OCI-LY3 (cell line): ENCODE results near the gene TSPAN9.

Experiments used
- H2AFZ ChIP-seq: fragments of 200-600, 300-600 bp; shearing (Covaris generic); 2 replicates; pipeline ENCODE4 v1.6.0; 2014; ENCODE audit warnings: antibody characterized with exemption, low read depth, low read length
- H3K27ac ChIP-seq: fragments of 200-600, 300-600 bp; sonication (generic); 2 replicates; pipeline ENCODE4 v1.5.1; 2014; ENCODE audit warnings: mild to moderate bottlenecking, low read length, moderate library complexity, mixed read lengths
- H3K27me3 ChIP-seq: fragments of 200-600, 300-600 bp; sonication (generic); 2 replicates; pipeline ENCODE4 v1.6.1; 2014; ENCODE audit warnings: low read depth, low read length, mixed read lengths
- H3K36me3 ChIP-seq: fragments of 200-600, 300-600 bp; sonication (generic); replicated peaks from 2 replicates; pipeline ENCODE3; 2014; ENCODE audit warnings: low read depth, low read length, mixed read lengths
- H3K4me1 ChIP-seq: fragments of 300-600, 200-600 bp; sonication (generic); 2 replicates; pipeline ENCODE4 v1.6.1; 2014; ENCODE audit warnings: low read length, mixed read lengths
- H3K4me2 ChIP-seq: fragments of 200-600, 300-600 bp; sonication (generic); 2 replicates; pipeline ENCODE4 v1.6.1; 2014; ENCODE audit warnings: low read length, mixed read lengths
- H3K4me3 ChIP-seq: fragments of 300-600, 200-600 bp; sonication (generic); 2 replicates; pipeline ENCODE4 v1.5.1; 2014; ENCODE audit warnings: antibody characterized with exemption, mild to moderate bottlenecking, low read length, moderate library complexity
- H3K79me2 ChIP-seq: fragments of 300-600, 200-600 bp; shearing (Covaris generic); 2 replicates; pipeline ENCODE4 v1.6.1; 2014; ENCODE audit warnings: mild to moderate bottlenecking, low read length, mixed read lengths
- H3K9ac ChIP-seq: fragments of 300-600, 200-600 bp; shearing (Covaris generic); 2 replicates; pipeline ENCODE4 v1.6.0; 2014; ENCODE audit warnings: mild to moderate bottlenecking, low read length, moderate library complexity
- H3K9me3 ChIP-seq: fragments of 200-600, 300-600 bp; shearing (Covaris generic); 2 replicates; pipeline ENCODE4 v1.6.1; 2014; ENCODE audit warnings: low read length, mixed read lengths; ENCODE audit not compliant: insufficient read depth
- H4K20me1 ChIP-seq: fragments of 200-600, 300-600 bp; sonication (generic); 2 replicates; pipeline ENCODE4 v1.6.1; 2016; ENCODE audit warnings: low read length, mixed read lengths; ENCODE audit not compliant: insufficient read depth
- EZH2phosphoT487 ChIP-seq: fragments of 200-600 bp; shearing (Covaris generic); IDR thresholded peaks from 2 replicates; pipeline ENCODE4 v1.6.1; 2018; ENCODE audit warnings: antibody characterized with exemption, mixed run types, low read depth
- TF ChIP-seq, protein P1 (sequence below): fragments of 200-600, 300-600 bp; sonication (generic); IDR thresholded peaks from 2 replicates; pipeline ENCODE4 v1.5.1; 2014; ENCODE audit warnings: antibody characterized with exemption, low read length, low read depth

TSPAN9 gene

DNA sequence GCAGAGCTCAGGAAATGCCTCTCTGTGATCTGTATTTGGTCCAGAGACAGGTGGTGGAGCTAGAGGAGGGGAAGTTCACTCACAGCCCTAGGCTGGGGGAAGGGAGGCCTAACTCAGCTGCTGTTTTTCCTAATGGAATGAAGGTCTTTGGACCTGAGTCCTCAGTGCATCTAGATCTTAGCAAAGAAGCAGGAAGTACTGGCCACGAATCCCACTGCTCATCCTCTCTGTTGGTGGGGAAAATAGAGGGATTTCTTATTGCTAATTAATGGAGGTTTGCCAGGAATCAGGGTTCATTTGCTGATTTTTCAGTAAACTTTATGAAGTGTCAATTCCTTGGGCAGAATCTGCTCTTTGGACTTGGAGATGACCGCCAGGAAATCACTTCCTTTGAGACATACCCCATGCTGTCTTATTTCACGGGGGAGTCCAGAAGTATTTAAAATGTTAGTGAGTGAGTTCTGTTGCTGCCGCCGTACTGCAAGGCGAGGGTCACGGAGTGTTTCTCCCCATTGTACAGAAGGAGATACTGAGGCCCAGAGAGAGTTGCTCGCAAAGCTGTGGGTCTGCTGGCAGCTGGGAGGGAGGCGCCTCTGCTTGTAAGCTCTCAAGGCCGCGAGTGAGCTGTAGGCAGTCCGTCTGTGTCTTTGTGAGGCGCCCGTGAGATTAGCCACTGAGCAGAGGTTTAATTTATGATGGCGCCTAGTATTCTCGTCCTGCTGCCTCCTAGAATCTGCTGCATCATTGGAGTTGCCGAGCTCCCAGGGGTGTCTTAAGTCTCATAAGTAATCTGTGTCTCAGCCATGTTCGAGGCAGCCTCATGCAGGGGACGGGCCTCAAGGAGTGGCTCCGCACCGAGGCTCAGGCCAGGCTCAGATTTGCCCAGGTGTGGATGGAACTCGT lies 88.2 kb downstream of the TSPAN9 start:
- Histone ChIP-seq H3K9me3 (no peaks in the 10 kb centered on the region), H3K4me2 (no peak overlapping the region), H3K36me3 (no peaks in the 10 kb centered on the region), H3K79me2 (no peaks in the 10 kb centered on the region), H3K4me3 (no peak overlapping the region), H2AFZ (no peak overlapping the region), H3K9ac (no peak overlapping the region), H3K27me3 (peaks cover 82% of the 10 kb centered on the region), H3K4me1 (no peaks in the 10 kb centered on the region; the same call in 1 of the 2 replicates), H4K20me1 (peaks cover 3% of the 10 kb centered on the region; the same call in 1 of the 2 replicates), H3K27ac (no peak overlapping the region)
- TF ChIP-seq, protein P1, sequence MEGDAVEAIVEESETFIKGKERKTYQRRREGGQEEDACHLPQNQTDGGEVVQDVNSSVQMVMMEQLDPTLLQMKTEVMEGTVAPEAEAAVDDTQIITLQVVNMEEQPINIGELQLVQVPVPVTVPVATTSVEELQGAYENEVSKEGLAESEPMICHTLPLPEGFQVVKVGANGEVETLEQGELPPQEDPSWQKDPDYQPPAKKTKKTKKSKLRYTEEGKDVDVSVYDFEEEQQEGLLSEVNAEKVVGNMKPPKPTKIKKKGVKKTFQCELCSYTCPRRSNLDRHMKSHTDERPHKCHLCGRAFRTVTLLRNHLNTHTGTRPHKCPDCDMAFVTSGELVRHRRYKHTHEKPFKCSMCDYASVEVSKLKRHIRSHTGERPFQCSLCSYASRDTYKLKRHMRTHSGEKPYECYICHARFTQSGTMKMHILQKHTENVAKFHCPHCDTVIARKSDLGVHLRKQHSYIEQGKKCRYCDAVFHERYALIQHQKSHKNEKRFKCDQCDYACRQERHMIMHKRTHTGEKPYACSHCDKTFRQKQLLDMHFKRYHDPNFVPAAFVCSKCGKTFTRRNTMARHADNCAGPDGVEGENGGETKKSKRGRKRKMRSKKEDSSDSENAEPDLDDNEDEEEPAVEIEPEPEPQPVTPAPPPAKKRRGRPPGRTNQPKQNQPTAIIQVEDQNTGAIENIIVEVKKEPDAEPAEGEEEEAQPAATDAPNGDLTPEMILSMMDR = no peak
- no peak for TF ChIP-seq EZH2phosphoT487

DNA sequence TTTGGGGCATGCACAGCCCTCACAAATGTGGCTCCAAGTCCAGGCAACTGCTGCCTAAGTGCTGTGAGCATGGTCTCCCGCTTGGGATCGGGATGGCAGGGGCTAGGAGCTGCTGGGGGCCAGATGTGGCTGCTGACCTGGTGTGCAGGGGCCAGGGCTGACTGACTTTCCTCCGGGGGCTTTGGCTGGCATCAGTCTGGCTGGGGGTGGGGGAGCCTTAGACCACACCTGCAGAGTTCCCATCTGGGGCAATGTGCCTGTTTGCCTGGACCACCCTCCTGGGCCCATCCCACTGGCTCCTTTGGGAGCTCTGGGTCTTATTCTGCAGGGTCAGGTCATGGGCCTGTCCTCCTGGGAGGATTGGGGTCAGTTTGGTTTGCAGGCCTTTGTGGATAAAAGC lies 90.5 kb downstream of the TSPAN9 start:
- H4K20me1 ChIP-seq = peaks cover 3% of the 10 kb centered on the region; the same call in 1 of the 2 replicates

DNA sequence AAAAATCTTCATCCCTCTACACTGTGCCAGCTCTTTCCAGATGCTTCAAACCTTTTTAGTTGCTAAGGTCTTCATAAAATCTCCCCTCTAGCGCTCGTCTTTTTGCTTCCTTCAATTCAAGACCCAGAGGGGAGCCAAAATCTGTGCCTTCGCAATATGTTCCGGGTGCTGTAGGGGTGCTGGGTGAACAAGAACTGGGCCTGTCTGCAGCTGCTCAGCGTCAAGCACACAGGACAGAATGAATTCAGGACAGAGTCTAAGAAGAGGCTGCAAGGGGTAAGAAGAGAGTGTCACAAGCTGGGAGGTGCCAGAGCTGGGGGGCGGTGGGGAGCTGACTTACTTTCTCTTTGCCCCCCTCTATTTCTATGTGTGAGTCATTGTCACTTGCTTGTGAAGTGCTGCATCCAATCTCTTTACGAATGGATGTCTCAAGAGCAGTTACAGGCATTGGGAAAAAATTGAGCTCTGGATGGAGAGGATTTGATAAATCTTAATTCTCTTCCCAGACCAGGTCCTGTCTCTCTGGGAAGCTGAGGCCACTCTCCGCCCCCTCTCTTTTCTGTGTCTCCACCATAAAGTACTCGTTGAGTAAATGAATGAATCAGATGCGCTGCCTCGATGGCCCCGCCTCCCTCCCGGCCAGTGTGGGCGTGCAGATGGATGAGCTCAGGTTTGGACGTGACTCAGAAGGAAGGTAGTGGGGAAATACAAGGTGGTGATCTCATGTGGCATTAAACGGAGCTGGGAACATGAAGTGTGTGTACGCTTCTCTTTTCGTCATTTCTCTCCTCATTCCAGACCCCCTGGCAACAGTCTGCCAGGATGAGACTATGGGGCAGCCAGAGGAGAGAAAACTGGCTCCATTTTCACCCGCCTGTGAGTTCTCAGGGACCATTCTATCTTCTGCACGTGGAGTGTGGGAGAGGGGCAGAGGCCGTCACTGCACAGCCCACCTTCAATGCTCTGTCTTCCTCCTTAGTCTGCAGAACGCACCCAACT lies 91.3 kb downstream of the TSPAN9 start:
- no peaks in the 10 kb centered on the region for H3K4me1 ChIP-seq
- H3K4me3 ChIP-seq = no peak overlapping the region
- H3K27me3 ChIP-seq = peaks cover 83% of the 10 kb centered on the region
- no peak overlapping the region for H3K9ac ChIP-seq
- H4K20me1 ChIP-seq = peaks cover 3% of the 10 kb centered on the region; the same call in 1 of the 2 replicates
- H3K27ac ChIP-seq = no peak overlapping the region
- H3K4me2 ChIP-seq = no peak overlapping the region
- no peaks in the 10 kb centered on the region for H3K79me2 ChIP-seq
- no peak for TF ChIP-seq EZH2phosphoT487
- TF ChIP-seq, protein P1 = no peak
- H2AFZ ChIP-seq = no peak overlapping the region
- no peaks in the 10 kb centered on the region for H3K9me3 ChIP-seq
- H3K36me3 ChIP-seq = no peaks in the 10 kb centered on the region

More for the DNA sequence above, 90.5 kb downstream of the TSPAN9 start:
- Histone ChIP-seq H3K4me1 (no peaks in the 10 kb centered on the region), H3K4me2 (no peak overlapping the region), H3K27me3 (peaks cover 88% of the 10 kb centered on the region), H3K4me3 (no peak overlapping the region), H3K27ac (no peak overlapping the region), H3K9me3 (no peaks in the 10 kb centered on the region), H3K36me3 (no peaks in the 10 kb centered on the region), H3K9ac (no peak overlapping the region), H2AFZ (no peak overlapping the region), H3K79me2 (no peaks in the 10 kb centered on the region)
- TF ChIP-seq EZH2phosphoT487 = no peak
- TF ChIP-seq, protein P1 = no peak
